GM18507 (cell line): ENCODE results near the gene SLC26A4.

Experiments
- DNase-seq: peaks from one replicate; pipeline ENCODE4 v3.0.0; 2011; ENCODE audit warnings: low read depth; ENCODE audit not compliant: insufficient read length; ENCODE audit errors: extremely low spot score
- FAIRE-seq: peaks from 2 replicates; lab custom pipeline; 2011; peaks lifted over from hg19 to GRCh38; lab: Jason Lieb, UNC

Gene SLC26A4

GRCh38 chr7:107726356-107727130, 65.9 kb downstream of the SLC26A4 start:
- FAIRE-seq: no peak
- no peak for DNase-seq

GRCh38 chr7:107728276-107728675, 67.6 kb downstream of the SLC26A4 start:
- no peak for FAIRE-seq
- DNase-seq: no peak

- no peak for DNase-seq
- FAIRE-seq: no peak
Measured at GRCh38 chr7:107742678-107743566, 82.3 kb downstream of the SLC26A4 start.

GRCh38 chr7:107743567-107744344, 83.1 kb downstream of the SLC26A4 start, which contains the start of gene CBLL1:
Gene CBLL1 (plus strand): TSS chr7:107744142. CDS start chr7:107744164, 22 bp downstream.
- DNase-seq: peak; percentile 83
- FAIRE-seq: peak; percentile 87

- DNase-seq (peak; percentile 5), FAIRE-seq (no peak)
Measured at GRCh38 chr7:107744345-107744750, 83.7 kb downstream of the SLC26A4 start.

- no peak for DNase-seq
- no peak for FAIRE-seq
Measured at GRCh38 chr7:107746006-107746405, 85.4 kb downstream of the SLC26A4 start.

GRCh38 chr7:107751113-107751512, 90.5 kb downstream of the SLC26A4 start:
- DNase-seq: no peak
- FAIRE-seq: no peak

- FAIRE-seq: no peak
- no peak for DNase-seq
Measured at GRCh38 chr7:107754642-107755041, 94.0 kb downstream of the SLC26A4 start.

- FAIRE-seq (no peak), DNase-seq (no peak)
Measured at GRCh38 chr7:107758667-107759066, 98.0 kb downstream of the SLC26A4 start.

- no peak for DNase-seq
- no peak for FAIRE-seq
Measured at GRCh38 chr7:107767391-107767790, 106.8 kb downstream of the SLC26A4 start.
